GM12873 (cell line): ENCODE data around the gene MYH8.

Experiments used
- CTCF ChIP-seq: IDR thresholded peaks from 2 replicates; pipeline ENCODE4 v1.5.1; 2012; ENCODE audit warnings: low read depth, mild to moderate bottlenecking, moderate library complexity, low read length, control low read depth; ENCODE audit not compliant: insufficient read depth; ENCODE audit errors: missing control alignments

Gene MYH8

GRCh38 chr17:10357768-10358167, 64.0 kb downstream of the MYH8 start:
- peak; percentile 74 for TF ChIP-seq CTCF

GRCh38 chr17:10354651-10355050, 67.1 kb downstream of the MYH8 start:
- no peak for TF ChIP-seq CTCF

GRCh38 chr17:10352893-10353292, 68.9 kb downstream of the MYH8 start:
- no peak for TF ChIP-seq CTCF

GRCh38 chr17:10349403-10349802, 72.3 kb downstream of the MYH8 start:
- TF ChIP-seq CTCF, result peak; percentile 70

- no peak for TF ChIP-seq CTCF
Observed at GRCh38 chr17:10344816-10345215, 76.9 kb downstream of the MYH8 start.
